Activated CD8-positive, alpha-beta memory T cell treated with anti-CD3 and anti-CD28 coated beads for 48 hours (primary cell): ENCODE results near the gene LRRC4C.

Experiments used
- DNase-seq, 3 experiments: peaks; one replicate each; pipeline ENCODE4 v3.0.0-alpha.2; 2020; ENCODE audit warnings: low read depth in 2 of 3, low spot score in 2 of 3

LRRC4C gene

DNA sequence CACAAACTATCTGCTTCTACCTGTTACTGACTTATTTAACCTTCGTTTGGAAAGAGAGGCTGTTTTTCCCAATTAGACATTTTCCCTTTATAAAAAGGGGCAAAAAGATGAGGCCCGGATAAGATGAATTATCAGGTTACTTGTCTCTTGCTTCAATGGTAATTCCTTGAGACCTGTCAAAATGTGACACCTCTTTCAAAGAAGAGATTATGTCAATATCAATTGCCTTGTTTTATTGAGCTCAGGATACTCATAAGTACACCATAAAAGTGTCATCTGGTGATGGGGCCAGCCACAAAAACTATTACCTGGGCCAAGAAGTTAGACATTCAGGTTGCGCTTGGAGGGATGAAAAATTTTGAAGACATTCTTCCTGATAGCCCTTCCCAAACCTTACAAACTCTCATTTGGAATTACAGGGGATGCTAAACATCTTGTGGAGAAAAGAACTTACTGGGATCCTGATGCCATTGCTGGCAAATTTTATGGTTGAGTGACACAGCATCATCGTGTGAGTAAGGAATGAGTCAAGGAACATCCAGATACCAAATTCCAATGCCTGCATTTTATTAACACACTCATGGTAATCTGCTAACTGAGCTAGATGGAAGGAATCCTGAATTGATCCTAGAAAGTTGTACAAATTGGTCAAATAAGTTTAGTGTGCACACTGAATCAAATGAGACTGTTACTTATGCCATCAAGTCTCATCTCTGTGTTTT is 1071.2 kb downstream of the LRRC4C start:
- no peak for DNase-seq

DNA sequence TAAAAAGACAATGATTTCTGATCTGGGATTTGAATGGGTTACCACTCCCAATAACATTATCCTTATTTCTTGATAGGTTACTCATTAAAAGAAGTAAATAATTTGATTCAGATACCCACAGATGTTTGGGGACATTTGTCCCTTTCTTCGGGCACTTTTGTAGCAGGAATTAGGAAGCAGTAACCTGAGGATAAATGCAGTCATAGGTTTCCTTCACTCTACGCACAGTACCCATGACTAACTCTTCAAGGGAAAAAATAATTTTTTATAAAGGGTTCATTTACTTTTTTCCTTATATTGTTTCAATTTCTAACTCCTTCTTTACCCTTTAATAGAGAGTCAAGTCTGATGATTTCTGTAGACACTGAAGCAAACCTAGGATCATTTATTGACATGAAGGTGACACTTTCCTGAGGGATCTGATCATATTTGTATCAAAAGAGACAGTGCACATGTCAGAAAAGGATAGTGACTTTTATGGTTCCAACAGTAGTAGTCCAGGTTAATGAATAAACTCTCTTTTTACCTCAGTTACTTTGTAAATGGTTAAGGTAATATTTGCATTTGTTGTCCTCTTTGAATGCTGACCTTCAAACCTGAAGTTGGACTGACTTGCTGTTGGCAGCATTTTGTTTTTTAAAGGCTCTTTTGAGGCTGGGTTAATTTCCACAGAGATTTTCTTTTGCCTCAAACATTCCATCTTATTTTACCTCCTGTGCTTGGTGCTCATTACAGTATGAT is 1072.0 kb downstream of the LRRC4C start:
- DNase-seq, result no peak

DNA sequence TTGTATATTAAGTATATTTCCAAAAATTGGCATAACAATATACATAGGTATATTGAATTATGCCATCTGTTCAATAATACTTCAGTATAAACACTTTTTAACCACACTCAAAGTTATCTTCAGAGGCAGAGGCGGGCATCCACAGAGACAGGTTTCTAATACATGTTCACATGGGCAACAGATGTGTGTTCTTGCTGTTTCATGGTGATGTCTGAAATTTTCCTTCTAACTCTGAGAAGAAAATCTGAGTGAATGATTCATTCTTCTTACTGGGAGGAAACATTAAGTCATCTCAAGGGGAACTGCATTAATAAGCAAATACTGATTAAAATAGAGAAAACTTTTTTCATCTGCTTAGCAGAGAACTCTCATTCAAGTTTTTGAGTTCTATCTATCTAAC is 1074.5 kb downstream of the LRRC4C start:
- no peak for DNase-seq

DNA sequence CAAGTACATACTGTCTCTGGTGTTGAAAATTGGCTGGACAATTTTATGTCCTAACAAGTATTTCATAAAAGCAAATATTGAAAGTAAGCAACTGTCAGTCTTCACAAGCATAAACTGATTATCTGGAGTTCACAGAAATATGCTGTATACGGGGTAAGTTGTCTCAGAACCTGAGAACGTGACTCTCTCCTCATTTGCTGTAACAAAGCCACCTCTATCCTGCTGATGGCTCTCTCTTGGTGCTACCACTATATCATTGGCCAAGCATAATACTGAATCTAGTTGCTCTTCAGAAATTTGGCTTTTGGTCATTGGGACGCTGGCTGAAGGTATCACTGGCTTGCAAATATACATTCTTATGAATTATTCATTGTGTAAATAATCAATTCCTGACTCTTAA is 1078.0 kb downstream of the LRRC4C start:
- no peak for DNase-seq

DNA sequence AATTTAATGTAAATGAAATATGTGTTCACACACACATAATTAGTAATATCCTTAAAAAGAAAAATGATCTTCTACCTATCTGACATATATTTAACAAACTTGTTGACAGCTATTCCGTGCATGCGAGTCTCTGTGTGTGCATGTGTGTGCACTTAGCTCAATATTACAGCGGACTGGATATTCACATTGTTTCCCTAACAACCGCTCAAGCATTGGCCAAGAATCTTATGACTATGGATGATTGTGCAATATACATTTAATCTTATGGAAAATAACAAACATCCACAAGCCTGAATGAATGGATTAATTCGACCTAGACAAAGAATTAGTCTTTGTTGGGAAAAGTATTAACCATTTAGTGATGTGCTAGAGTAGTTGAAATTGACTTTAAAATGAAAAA is 1078.6 kb downstream of the LRRC4C start:
- no peak for DNase-seq

DNA sequence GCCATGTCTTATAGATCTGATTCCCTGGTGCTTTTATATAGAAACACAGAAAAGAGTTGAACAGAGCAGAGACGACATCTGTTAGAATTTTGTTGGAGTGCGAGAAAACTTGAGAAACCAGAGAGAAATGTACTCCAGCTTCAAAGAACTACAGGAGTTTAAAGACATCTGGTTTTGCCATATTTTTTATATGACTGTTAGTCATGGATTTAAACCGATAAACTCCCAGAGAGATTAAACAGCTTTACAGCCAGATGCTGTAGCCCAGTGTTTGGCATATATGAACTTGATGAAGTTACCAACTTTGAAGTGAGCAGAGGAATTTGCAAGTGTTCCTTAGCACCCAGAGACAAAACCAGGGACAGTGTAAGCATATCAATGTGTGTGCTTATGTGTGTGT is 1083.1 kb downstream of the LRRC4C start:
- DNase-seq, result no peak

DNA sequence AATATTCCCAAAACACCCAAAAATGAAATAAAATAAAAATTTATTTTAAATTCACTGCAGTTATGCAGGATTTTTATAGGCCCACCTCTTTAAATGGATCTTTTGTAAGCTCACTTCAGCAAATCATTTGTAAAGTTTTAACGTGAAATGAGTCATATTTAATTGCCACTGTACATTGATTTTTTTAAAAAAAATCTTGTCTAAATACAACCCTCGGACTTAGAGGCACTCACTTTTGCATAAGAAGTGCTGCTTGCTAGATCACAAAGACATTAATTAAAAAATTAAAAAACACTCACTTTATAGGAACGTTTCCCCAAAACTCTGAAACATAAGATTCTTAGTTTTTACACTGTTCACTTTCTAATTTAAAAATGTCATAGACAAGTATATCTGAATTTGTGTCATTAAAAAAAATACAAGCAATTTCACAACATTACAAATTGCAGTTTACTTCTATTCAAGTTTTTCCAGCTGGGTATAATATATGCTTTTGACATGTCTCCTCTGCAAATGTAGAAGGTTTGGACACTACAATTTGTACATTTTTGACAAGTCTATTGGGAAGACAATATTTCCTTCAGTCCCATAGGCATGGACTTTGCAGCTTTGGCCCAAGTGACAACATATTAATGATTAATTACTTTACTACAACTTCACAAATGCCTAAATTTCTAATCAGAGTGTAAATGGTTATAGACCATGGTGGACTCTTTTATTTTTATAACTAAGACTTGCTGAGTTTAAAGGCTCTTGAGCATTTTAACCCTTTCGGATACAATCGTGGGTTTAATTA is 1088.4 kb downstream of the LRRC4C start:
- no peak for DNase-seq

DNA sequence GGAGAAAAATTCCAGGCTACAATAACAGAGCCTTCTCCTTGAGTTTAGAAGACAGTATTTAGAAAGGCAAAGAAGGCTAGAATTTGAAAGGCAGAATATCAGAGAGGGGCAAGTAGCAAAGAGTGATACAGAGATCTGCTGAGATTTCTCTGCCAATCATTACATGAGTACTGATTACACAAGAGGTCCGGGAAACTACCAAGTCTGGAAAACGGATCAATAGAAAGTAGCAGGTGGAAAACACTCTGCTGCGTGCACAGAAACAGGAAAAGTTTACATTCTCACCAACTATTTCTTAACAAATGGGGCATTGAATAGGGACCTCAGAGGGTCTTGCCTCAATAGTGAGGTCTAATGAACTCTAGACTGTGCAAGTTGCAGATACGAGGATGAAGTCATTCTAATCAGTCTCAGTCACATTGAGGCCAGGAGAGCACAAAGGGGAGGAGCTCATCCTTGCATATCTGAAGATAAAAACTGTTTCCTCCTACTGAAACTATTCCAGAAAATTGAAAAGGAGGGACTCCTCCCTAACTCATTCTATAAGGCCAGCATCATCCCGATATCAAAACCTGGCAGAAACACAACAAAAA is 1099.2 kb downstream of the LRRC4C start:
- DNase-seq, result no peak

DNA sequence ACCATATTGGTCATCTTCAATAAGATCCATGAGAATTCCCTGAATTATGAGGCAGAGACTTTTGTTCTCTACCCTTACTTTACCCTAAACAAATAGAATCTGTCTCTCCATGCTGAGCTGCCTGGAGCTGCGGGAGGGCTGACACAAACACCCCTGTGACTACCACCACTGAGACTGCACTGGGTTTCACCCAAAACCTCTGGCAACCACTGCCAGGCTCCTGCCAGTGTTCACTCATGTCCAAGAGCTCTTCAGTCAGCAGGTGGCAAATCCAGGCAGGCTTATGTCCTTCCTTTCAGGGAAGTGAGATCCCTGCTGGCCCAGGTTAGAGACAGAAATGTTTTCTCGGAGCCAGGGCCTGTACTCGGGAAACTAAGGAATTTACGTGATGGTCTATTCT is 1105.3 kb downstream of the LRRC4C start:
- DNase-seq, result no peak

DNA sequence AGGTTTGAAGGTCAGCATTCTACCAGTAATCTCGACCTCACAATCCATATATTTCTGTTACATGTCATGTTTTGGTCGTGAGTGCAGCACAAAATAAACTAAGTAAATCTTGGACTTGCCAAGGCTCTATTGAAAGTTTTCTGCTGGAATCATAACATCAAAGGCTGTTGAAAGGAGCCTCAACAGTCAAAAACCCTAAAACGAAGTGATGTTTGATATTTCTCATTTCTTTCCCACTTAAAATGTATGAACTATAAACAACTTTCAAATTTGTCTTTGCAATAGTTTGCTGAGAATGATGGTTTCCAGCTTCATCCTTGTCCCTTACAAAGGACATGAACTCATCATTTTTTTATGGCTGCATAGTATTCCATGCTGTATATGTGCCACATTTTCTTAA is 1118.5 kb downstream of the LRRC4C start:
- DNase-seq, result no peak

DNA sequence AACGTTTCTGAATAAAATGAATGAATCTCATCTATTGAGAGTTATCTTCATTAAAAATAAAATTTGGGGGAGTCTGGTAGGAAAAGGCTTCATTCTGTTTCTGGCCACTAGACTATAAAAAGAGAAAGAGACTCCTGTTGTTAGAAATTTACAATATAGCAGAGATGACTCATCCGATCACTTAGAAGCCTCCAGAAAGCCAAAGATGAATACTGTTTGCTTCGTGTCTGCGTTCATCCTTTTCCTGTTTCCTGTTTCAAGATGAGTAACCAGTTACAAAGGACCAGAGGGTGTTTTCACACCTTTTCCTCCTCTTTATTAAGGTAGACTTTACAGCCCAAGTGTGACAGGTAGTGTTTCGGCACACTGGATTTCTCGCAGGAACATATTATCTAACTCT is 1120.7 kb downstream of the LRRC4C start:
- no peak for DNase-seq

DNA sequence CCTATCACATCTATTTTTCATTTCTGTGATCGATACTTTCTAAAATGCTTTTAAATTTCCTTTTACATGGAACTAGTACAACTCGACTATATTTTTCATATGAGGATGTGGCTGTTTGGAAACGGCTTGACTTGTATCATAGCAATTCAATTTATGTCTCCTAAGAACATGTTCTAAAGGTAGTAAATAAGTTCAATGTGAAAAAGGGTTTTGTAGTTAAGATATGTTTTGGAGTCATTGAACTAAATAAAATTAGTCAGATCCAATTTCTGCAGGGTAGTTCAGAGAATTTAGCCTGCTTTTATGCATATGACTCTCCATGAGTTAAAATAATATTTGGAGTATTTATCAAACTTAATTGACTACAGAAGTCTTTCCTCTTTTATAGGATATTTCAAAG is 1121.4 kb downstream of the LRRC4C start:
- no peak for DNase-seq

DNA sequence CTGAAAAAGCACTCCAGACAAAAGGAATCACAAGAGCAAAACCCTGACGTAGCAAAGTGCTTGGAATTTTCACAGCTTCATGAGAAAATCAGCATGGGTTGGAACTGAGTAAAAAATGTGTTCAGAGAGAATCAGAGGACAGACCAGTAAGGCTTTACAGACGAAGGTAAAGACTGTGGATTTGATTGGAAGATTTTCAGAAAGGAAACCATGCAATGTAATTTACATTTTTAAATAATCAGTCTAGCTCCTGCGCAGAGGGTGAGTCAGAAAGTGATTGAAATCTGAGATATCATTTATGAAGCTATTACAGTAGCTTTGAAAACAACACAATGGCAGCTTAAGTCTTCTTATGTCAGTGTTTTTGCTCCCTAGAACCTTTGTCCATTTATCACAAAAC is 1122.3 kb downstream of the LRRC4C start:
- no peak for DNase-seq

DNA sequence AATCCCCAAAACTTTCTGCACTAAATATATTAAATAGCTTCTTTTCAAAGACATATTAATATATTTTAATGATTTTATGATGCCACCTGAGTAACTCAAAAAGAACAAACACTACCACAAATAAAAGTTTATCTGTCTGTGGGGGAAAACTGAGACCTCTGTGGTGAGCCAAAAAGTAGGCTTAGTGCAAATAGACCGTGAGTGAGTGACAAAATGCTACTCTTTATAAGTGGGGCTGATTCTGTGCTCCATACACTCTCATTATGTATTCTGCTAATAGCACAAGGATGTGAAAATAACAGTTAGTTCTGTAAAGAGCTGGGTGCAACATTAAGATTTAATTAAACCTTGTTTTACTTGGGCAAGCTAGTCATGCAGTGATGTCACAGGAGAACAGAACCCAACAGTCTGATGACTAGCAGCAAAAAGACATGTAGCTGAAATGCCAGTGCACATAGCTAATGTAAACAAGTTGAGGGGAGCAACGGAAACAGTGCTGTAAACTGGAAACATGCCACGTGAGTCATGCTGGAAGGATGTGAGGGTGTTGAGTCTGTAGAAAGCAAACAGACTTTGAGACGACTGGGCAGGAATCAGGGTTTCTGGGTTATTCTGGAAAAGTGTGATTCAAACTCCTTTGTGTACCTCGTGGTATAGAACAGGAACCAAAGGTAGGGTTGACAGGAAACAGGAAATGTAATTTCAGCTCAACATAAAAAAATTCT is 1130.4 kb downstream of the LRRC4C start:
- no peak for DNase-seq

DNA sequence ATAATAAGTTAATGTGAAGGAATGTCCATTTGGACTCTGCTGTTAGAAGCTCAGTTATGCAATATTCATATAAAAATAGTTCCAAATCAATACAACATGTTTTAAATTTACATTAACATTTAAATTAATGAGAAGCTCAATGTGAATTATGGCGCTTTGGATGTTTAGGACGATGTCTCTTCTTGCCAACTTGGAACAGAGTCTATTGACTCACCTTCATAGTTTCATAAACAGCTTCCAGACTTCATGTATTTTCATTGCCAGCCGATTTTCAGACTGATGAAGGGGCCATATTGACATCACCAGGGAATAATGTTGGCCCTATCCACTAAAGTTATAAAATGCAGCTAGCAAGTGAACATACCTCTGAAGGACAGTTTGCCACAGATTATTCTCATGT is 1136.2 kb downstream of the LRRC4C start:
- no peak for DNase-seq

DNA sequence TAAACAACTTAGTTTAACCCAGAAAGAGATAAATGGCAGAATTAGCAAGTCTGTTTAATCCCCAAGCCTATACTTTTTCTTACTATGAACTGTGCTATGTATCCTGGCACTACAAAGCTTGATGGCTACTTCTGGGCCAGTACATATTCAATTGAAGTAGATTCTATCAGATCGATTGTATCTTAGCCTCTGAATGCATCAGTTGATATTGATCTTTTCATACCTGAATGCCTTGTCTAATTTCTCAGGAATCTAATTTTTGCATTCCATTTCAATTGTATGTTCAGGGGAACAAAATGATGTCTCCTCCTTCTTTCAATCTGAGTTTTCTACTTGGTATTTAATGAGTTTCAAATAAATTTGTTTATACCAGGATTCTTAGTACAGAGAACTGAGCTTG is 1137.9 kb downstream of the LRRC4C start:
- DNase-seq, result no peak

DNA sequence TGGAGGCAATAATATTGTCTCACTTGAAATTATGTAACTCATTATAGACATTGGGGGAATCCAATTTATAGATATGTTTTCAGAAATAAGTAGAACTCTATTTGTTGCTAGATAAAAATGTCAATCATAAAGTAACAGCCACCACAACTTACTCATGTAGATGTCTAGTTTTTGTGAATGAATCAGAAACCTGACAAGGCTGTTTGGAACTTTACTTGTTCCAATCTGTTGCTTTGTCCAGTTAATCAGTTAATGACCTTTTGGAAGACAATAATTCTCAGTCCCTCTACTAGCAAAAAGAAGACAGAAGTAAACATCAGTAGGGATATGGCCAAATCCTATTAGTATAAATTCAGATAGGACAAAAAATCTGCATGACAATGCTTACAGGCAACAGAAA is 1143.3 kb downstream of the LRRC4C start:
- no peak for DNase-seq

DNA sequence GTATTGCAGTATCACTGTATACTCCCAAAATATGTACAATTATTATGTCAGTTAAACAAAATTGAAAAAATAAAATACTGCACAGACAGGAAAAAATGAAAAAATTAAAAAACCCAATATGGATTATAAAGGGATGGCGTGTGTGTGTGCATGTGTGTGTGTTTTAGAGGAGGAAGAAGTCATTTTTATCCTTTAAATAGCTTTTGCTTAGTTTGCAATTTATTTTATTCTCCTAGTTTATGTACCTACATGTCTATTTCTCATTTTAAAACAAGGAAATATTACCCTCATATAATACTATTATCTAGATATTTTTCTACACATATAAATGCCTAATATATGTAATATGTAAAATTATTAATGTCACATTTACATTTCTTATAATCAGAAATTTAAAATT is 1144.3 kb downstream of the LRRC4C start:
- no peak for DNase-seq

DNA sequence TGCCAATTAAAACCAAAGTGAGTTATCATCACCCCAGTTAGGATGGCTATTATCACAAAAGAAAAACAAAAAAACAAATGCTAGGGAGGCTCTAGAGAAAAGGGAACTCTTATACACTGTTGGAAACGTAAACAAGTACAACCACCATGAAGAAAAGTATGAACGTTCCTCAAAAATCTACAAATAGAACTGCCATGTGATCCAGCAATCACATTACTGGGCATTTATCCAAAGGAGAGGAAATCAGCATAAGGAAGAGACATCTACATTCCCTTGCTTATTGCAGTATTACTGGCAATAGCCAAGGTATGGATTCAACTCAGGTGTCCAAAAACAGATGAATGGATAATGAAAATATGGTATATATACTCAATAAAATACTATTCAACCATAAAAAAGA is 1145.1 kb downstream of the LRRC4C start:
- DNase-seq, result no peak

DNA sequence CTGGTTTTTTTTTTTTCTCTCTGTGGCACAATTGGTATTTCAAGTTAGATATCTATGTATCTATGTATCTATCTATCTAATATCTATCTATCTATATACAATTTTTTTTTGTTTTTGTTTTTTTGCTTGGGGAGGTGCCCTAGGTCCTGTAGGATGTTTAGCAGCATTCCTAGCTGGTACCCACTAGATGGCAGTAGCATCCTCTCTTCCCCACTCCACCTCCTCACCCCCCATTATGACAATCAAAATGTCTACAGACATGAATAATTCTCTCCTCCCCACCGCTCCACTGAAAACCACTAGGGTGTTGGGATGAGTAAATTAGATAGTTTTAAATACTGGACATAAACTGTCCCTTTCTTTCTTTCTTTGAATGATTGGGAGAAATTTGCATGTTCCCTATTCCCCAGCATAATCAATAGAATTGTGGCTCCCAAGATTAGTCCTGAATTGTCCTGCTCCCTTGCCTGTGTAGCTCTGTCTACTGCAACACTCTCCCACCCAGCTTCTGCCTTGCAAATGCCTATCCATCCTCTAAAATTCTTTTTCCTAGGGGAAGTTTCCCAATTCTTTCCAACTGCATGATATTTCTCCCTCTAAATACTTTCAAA is 1152.4 kb downstream of the LRRC4C start:
- no peak for DNase-seq

DNA sequence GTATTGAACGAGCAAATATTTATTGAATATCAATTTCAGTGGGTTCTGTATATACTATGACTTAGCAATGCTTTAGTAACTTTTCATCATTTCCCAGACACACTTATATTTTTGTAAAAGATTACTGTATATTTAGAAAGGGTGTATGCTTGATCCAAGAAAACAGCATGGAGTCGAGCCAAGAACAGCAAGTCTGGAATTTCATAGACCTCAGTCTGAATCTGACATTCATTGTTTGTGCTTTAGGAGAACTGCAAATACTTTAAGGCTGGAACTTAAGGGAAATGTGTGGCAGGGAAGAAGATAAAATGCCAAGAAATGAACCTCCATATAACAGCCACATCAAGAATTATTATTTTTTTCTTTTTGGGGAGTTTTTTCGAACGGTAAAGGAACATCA is 1156.8 kb downstream of the LRRC4C start:
- no peak for DNase-seq
